Hematopoietic multipotent progenitor cell treated with erythropoietin and hydrocortisone succinate and interleukin-3 and kit ligand, for 6 days (in vitro differentiated cells): Measurements from ENCODE around the gene TMEM131.

Source experiments
- DNase-seq: peaks from one replicate; pipeline ENCODE4 v3.0.0-alpha.2; 2015

Gene TMEM131

DNA sequence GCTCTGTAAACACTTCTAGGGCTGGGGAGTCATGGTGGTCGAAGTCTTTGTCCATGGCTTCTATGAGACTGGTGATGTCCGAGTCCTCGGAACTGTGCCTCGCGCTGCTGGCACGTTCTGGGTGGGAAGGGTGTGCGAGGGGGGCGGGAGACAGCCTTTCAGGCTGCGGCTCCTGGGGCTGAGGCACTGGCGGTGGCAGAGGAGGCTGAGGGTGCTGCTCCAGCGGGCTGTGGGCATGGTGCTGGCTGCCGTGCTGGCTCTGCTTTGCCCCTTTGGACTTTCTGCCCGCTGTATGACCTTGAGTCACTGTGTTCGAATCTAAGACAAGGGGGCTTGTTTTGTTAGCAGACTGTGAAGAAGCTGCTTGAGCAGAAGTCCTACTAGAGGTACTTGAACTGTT is 203.3 kb downstream of the TMEM131 start:
- no peak for DNase-seq

DNA sequence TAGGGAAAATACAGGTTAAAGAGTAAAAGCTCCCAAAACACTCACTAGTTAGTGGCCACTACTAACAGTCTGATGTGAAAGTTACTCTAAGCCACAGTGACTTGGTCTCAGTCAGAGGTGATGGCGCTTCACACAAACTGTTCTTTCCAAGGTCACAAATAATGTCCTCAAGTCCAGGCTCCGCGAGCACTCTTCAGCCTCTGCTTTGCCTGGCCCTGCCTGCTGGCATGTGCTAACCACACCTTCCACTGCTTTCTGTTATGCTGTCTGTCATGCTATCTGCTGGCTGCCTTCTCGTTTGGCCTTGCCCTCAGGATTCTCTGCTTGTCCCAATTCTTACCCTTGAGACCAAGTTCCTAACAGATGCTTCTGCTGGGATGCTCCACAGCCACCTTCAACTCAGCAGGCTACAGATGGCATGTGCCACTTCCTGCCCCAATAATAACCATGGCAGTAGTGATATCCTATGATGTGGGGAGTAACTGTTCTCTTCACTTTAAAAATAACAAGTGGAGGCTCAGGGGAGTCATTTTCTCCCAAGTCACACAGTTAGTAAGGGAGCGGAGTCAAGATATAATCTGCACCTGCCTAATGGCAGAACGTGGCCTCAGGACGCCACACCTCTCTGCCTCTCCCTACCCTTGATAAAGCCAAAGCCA is 206.6 kb downstream of the TMEM131 start:
- DNase-seq: no peak

DNA sequence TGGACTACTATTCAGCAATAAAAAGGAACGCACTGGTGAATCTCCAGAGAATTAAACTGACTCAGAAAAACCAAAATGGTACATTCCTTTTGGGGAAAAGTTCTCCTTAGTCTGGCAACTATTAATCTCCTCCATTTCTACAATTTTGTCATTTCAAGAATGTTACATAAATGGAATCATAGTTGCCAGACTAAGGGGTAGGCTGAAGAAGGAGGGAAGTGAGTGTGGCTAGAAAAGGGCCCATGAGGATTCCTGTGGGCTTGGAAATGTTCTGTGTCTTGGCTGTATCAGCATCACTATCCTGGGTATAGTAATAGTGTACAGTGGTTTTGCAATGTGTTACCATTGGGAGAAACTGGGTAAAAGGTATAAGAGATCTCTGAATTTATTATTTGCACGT is 209.9 kb downstream of the TMEM131 start:
- DNase-seq: no peak

DNA sequence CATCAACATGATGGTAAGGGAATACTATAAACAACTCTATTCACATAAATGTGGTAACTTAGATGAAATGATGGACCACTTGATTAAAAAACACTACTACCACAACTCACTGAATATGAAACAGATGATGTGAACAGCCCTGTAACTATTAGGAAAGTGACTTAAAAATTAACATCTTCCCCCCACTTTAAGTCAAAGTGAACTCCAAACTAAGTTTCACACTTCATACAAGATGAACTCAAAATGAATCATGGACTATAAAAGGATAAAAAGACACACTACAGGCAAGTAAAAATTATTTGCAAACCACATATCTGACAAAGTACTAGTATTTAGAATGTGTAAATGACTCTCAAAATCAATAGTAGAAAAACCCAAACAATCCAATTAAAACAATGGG is 210.8 kb downstream of the TMEM131 start:
- DNase-seq: no peak

DNA sequence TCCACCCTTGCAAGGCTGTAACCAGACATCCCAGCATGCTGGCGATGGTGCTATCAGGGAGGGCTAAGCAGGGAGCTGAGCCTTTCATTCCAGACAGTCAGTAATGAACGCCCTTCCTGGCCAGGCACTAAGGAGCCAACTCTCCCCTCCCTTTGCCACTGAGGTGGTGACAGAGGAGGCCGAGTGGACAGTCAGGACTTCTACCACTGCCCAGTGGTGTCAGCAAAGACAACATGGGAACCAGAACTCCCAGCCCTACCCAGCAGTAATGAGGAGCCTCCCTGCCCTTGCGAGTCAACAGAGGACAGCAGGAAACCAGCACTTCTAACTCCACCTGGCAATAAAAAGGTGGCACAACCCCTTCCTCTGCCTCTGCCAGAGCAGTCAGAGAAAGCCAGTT is 213.8 kb downstream of the TMEM131 start:
- no peak for DNase-seq

DNA sequence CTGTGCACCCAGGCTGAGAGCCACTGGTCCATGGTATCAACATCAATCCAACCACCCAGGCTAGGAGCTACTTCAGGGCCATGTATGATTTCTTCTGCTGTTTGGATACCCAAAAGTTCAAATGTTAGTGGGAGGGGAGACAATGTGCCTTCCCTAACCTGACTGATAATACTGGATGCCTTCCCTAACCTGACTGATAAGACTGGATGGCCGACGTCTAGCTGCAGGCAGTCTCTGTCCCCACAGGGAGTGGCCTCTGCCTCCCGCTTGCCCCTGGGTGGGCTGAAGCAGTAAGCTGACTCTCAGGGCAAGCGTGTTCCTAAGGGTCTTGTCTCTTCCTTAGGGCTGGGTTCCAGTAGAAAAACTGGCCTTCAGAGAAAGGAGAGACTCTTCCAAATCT is 216.6 kb downstream of the TMEM131 start:
- DNase-seq: peak; percentile 8

DNA sequence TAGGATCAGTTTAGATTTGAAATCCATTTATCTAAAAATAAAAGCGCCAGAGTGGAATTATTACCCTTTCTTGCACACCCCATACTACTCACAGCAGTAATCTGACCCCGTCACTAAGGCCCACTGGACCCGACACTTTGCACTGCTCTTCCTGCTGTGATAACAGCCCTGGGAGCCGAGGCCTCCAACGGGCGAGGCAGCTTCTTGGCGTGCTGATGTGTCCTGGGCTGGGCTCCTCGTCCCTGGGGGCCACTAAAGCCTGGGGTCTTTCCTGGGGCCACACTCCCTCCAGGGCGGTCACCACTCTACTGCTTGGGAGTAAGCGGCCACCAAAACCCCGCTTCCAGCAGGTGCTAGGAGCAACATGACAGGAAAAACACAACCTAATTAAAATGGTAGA is 220.7 kb downstream of the TMEM131 start:
- DNase-seq: no peak

DNA sequence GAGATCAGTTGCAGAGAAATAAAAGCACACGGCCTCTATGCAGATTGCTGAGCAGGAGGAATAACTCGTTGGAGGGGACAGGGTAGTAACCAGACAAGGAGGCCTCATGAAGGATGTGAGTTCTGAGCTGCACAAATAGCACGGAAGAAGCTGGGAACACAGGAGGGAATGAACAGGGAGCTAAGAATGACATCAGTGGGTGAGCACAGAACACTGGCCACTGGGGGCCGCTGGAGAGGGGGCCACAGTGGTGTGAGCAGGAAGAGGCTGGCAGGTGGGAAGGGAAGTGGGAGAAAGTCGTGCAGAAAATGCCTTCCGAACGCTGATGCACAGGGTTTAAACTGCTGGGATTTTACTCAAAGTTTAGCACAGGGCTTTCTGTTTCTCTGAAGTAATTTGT is 221.3 kb downstream of the TMEM131 start:
- peak; percentile 34 for DNase-seq

DNA sequence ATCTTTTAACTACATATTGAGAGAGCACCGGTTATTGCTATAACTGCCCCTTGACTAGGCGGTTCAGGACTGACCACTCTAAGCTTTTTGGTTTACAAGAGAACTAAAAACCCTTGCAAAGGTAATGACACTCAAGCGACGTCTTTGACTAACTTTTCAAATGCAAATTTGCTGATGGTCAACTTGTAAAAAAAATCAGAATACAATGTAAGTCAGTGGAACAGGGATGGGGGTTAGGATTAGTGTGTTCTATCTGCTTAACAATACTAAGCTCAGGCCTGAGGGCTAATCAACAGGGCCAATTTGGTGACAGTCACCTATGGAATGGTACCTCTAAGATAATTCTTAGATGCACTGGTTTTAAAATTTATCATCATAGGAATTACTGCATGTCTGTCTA is 225.3 kb downstream of the TMEM131 start:
- no peak for DNase-seq

DNA sequence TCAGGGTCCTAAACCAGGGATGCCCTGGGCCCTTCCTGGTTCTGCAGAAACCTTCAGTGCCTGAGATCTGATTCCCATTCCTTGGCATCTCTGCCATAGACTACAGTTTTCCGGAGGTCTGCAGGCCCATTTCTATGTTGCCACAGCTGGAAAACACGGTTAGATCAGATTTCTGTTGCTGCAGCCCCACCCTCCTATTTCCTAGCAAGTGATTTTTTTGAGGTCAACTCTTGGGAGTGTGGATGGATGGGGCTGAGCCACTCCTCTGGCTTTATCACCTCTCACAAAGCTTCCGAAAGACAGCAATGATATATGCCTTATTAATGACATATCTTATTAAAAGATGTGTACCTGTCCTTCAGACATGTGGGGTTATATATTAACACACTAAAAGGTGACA is 226.0 kb downstream of the TMEM131 start:
- no peak for DNase-seq

DNA sequence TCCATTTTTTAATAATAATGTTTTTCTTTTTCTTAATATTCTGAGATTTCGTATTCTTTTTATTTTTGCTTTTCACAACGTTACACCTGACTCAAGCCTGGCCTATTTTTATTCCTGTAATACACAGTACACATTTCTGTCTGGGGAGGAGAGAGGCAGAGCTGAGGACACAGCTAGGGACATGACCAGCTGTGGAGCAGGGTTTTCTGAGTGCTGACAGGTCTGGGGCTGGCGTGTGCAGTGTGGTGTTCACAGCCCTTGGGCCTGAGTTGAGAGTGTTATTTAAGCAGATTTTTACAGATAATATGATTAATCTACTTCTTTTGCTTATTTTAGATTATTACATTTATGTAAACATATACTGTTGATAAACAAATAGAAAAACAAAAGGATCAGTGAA is 226.4 kb downstream of the TMEM131 start:
- DNase-seq: no peak

DNA sequence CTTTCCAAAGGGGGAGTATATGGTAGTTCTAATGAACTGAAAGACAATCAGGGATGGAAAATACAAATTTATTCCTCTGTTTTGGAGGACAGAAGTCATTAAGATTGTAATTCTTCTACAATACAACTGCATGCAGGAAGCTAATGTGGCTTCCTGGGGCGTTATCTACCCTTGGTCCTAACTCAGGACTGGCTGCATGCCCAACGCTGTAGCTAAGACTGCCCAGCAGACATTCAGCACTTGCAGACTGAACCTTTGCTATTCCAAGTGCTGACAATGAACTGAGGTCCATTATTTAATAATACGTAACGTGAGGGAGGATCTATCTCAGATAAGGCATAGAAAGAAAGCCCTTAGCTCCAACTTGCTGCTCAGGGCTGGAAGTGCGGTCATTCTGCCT is 229.2 kb downstream of the TMEM131 start:
- DNase-seq: peak; percentile 80

DNA sequence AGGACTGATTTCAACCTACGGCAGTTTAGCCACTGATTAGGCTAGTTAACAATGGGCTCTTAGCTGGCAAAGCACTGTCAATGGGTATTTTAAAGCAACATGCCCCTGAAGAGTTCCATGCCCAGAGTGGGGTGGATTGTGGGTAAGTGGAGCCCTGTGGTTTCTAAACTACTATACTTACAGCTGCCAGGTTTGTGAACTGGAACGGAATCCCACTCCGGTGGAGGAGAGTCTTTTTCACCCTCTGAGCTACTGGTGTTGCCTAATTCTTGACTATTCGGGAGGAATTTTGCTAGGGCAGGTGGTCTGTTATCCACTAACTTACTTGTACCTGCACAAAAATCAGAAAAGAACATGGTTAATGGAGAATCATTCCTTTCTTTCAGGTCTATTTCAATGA is 229.8 kb downstream of the TMEM131 start:
- DNase-seq: no peak

DNA sequence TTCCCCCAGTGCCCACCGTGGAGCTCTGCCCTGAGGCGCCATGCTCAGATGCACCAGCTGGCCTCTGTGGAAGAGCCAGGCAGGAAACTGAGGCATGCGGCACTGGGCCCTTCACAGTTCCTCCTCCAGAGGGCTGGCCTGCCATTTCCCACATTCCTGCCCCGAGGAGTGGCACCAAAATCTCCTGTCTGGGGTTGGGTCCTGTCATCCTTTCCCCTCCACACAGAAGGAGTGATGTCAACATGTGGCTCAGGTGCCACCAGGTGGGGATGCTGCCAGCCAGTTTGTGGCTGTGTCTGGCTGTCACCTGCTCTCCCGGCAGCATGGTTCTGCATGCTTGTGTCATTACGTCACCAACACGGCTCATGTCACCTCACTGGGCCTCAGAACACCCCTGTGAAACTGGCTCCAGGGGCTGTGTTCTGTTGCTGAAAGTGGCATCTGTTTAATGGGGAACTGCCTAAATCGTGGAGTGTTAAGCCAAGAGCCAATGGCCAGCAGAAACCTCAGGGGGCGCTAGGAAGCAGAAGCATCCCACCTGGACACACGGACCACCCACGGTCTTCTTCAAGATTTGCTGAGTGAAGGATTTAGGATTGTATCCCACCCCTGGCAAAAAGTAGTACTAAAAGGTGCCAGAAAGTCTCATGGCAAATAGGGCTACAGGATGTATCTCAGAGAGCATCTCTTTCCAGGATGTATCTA is 231.0 kb downstream of the TMEM131 start:
- DNase-seq: no peak

DNA sequence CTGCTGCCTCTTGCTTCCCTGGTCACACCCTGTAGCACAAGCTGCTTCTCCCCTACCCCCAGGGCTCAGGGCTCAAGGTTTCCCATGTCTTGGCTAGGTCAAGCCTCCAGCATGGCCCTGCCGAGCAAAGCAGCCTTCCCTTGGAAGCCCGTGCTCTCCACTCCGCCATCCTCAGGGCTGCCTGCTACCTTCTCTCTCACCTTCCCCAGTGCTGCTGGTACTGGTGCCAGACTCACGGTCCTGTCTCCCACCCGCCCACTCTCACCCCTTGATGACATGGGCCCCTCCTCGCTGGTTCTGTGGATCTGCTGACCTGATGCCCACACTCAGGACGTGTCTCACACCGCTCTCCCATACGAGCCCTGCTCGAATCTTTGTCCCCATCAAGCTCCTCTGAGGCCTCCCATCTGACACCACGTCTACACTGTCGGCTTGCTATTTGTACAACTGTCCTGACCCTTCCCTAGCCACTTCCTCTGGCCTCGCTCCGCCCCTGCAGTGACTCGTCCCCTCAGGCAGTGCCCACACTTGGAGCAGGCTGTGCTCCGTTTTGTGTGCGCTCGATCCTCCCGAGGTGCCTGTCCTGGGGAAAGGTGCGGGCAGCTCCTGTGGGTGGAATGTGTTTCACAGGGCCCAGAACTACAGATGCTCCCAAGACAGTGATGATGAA is 232.4 kb downstream of the TMEM131 start:
- DNase-seq: no peak

DNA sequence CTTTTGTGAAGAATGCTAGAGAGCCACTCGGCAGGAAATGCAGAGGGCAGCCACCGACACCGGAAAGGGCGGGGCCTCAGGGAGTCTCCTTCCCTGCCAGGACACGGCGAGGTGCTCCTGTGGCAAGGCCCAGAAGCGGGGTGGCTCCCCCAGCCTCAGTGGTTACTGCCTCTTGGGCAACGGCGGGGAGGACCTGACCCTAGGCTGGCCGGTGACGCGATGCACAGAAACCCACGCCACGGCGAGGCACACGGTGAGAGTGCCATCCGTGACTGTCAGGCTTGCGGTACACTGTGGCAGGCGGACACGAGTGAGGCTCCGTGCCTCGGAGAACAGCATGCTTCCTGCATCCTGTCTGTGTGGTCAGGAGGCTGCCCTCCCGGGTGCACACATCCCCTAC is 234.6 kb downstream of the TMEM131 start:
- peak; percentile 37 for DNase-seq

DNA sequence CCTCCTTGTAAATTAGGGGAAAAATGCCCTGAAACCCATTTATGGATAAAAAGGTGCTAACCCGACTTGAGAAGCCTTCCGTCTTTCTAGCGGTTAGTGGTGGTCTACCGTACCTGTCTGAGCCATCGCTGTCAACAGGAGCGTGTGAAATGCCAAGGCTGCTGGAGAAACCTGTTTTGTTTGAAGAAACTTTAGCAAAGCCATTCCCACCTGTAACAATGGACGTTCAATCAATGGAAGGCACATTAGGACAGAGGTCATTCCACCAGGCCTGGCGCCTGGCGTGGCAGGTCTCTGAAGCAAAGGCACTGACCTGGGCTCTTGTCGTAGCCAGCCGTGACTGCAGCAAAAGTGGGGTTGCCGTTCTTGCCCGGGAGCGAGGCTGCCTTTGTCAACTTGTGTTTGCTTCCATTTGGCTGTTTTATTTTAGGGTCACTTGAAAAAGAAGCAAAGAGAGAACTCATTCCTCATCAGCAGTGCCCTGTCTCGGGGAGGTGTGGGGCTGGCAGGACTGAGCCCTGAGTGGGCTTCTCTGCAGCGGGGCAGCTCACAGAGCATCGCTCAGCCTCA is 235.2 kb downstream of the TMEM131 start:
- no peak for DNase-seq

DNA sequence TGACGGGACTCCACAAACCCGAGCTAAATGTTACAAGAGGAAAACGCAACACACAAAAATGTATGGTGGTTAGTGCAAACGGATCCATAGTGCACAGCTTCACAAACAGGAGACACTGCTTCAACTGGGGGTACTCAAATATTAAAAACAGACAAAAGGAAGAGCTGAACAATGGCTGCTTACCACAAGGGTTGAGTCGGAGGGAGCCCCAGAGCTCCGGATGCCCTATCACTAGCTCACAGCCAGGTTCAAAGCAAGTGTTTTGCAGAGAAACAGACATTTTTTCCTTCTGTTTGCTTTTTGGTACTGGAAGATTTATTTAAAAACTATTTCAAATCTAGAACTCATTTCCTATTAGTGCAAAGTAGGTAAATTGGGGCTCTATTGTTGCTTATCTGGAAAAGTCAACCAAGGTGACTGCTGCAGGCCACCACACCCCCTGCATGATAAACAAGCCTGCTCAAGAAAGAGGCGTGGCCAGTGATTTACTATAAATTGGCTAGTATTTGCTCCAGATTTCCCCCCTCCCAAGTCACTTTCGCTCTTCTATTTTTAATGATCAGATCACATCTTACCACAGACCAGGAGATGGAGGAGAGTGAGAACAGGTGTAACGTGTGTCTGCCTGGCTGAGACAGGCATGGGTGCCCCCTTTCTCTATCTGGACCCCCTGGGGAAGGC is 235.9 kb downstream of the TMEM131 start:
- DNase-seq: peak; percentile 33

DNA sequence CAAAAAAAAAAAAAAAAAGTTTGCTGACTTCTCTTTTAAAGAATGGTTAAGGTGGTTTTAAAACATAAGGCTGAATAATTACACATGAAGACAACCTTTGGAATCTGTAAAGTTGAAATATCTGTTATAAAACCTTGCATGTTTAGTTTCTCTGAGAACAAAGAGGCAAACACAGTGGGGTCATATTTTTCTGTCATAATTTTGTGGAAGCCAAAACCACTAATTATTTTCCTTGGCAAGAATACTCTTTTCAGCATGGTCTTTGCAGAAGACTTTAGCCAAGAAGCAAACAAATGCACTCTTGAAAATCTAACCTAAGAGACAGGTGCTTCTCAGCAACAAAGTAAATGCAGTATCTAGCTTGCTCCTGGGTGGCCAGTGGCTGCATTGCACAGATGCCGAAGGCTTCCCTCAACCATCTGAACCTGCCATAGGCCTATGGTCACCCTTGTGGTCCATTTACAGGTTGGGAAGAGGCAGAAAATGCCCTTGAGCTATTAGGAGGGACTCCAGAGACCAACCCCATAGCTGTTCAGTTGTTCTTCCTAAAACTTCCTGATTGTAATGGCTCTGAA is 237.5 kb downstream of the TMEM131 start:
- no peak for DNase-seq

DNA sequence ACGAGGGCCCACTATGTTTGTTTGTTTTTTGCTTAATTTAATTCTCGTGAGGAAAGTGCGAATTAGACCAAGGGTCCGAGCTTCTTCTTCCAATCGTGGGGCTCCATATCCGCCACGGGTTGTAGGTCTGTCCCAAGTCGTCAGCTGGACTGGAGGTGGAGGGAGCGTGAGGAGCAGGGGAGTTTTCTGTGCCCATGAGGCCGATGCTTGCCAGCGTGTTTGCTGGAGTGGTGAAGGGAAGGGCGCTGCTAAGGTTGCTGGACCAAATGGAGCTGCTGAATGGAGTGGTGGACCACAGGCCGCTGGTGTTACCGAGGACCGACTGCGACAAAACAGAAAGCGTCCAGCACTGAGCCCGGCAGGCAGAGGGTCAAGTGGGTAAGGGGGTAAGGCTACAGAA is 238.7 kb downstream of the TMEM131 start:
- no peak for DNase-seq

DNA sequence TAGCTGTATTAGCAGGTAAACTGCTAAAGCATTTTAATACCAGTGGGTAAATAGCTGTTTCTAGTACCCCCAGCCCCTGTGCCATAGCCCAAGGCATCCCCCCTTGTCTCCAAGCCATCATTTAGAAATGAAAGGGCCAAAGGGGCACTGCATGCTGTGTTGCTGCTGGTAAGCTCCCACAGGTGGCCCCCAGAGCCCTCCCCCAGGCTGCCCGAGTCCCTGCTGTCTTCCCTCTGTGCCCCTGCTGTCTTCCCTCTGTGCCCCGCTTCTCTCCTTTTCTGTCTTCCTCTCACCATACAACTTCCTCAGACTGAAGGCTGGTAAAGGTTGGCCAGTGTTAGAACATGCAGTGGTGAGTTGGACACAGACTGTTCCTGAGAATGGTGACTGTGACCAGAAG is 240.3 kb downstream of the TMEM131 start:
- DNase-seq: no peak

DNA sequence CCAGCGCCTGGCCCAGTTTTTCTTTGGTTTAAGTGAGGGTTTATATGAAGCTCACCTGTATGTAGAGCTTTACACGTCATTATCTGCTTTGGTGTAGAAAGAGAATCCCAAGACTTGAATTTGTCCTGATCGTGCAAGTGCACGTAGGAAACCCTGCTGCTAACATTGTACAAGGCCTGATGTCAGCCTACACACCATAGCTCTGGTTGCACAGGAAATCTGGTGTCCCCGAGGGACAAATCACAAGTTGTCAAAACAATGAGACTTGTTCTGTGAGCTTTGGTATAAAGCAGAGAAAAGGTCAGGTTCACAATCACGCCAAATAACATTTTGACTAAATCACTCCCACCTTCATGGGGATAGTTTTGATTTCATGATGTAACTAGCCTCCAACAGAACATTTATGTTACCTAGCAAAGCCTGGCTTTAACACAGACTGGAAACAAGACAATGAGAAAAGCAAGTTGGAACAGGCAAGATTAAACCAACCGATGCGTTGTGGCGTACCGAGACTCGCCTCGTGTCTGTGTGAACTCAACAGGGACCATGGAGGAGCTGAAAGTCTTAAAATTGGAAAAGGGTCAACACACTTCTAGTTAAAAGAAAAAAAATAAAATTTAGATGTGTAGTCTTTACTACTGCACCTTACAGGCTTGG is 240.9 kb downstream of the TMEM131 start:
- no peak for DNase-seq
